Measurements from ENCODE around the gene DCLK1.

DCLK1 gene

GRCh38 chr13:35741657-35742056 is 389.5 kb downstream of the DCLK1 start:
- no peak for TF ChIP-seq CTCF (IDR thresholded peaks at IDR 0.05)

GRCh38 chr13:35736876-35737275 is 394.3 kb downstream of the DCLK1 start:
- TF ChIP-seq CTCF (IDR thresholded peaks at IDR 0.05): no peak

GRCh38 chr13:35733827-35734226 is 397.4 kb downstream of the DCLK1 start:
- TF ChIP-seq CTCF (IDR thresholded peaks at IDR 0.05): no peak

- no peak for TF ChIP-seq CTCF (IDR thresholded peaks at IDR 0.05)
Measured at GRCh38 chr13:35732565-35732964, 398.6 kb downstream of the DCLK1 start.

GRCh38 chr13:35731471-35731870 is 399.7 kb downstream of the DCLK1 start:
- TF ChIP-seq CTCF (IDR thresholded peaks at IDR 0.05): no peak

GRCh38 chr13:35729926-35730627 is 401.1 kb downstream of the DCLK1 start:
- no peak for TF ChIP-seq CTCF (IDR thresholded peaks at IDR 0.05)

- no peak for TF ChIP-seq CTCF (IDR thresholded peaks at IDR 0.05)
Measured at GRCh38 chr13:35727881-35728280, 403.3 kb downstream of the DCLK1 start.

- no peak for TF ChIP-seq CTCF (IDR thresholded peaks at IDR 0.05)
Measured at GRCh38 chr13:35724446-35724845, 406.7 kb downstream of the DCLK1 start.
